HepG2 (cell line): ENCODE results near the gene CNMD.

Experiments
- CENPT ChIP-seq: sonication (generic); formaldehyde crosslinking; IDR thresholded peaks from 2 replicates; pipeline ENCODE4 v1.8.0; 2022; ENCODE audit warnings: low read depth, mild to moderate bottlenecking, moderate library complexity, missing genetic modification reagents
- EZH2 ChIP-seq: conservative IDR thresholded peaks from 2 replicates; pipeline ENCODE4 v1.6.1; 2012; ENCODE audit warnings: mild to moderate bottlenecking, low read depth, low read length, moderate library complexity
- HNRNPLL ChIP-seq: fragments of 200-400 bp; formaldehyde crosslinking; IDR thresholded peaks from 2 replicates; pipeline ENCODE4 v1.6.1; 2017; ENCODE audit warnings: mild to moderate bottlenecking, low read depth, low read length; ENCODE audit not compliant: poor library complexity, severe bottlenecking
- JUN ChIP-seq: sonication (generic); formaldehyde crosslinking; IDR thresholded peaks from 2 replicates; pipeline ENCODE4 v1.4.0; 2020; ENCODE audit warnings: mild to moderate bottlenecking, missing genetic modification reagents
- MYNN ChIP-seq: sonication (generic); formaldehyde crosslinking; IDR thresholded peaks from 2 replicates; pipeline ENCODE4 v1.4.0; 2020; ENCODE audit warnings: mild to moderate bottlenecking, low read depth, missing genetic modification reagents
- NBN ChIP-seq: fragments of 450-650 bp; conservative IDR thresholded peaks from 2 replicates; pipeline ENCODE4 v1.6.1; 2017
- NFKB2 ChIP-seq: sonication (generic); formaldehyde crosslinking; IDR thresholded peaks from 2 replicates; pipeline ENCODE4 v1.4.0; 2020; ENCODE audit warnings: missing genetic modification reagents, borderline replicate concordance
- ONECUT2 ChIP-seq: sonication (generic); formaldehyde crosslinking; IDR thresholded peaks from 2 replicates; pipeline ENCODE4 v1.4.0; 2020; ENCODE audit warnings: missing genetic modification reagents
- PCBP1 ChIP-seq: fragments of 200-400 bp; formaldehyde crosslinking; IDR thresholded peaks from 2 replicates; pipeline ENCODE4 v1.6.1; 2017; ENCODE audit warnings: mild to moderate bottlenecking, low read depth, low read length, borderline replicate concordance
- ZNF224 ChIP-seq: sonication (generic); formaldehyde crosslinking; IDR thresholded peaks from 2 replicates; pipeline ENCODE4 v1.5.0; 2020; ENCODE audit warnings: mild to moderate bottlenecking, missing genetic modification reagents
- ZNF878 ChIP-seq: sonication (generic); formaldehyde crosslinking; IDR thresholded peaks from 2 replicates; pipeline ENCODE4 v1.8.1; 2023; ENCODE audit warnings: mild to moderate bottlenecking, missing genetic modification reagents, moderate library complexity
- TF ChIP-seq, protein P1 (sequence below): sonication (generic); formaldehyde crosslinking; IDR thresholded peaks from 2 replicates; pipeline ENCODE4 v1.5.0; 2020; ENCODE audit warnings: mild to moderate bottlenecking, missing genetic modification reagents, moderate library complexity
- TF ChIP-seq, protein P2 (sequence below): sonication (generic); formaldehyde crosslinking; IDR thresholded peaks from 2 replicates; pipeline ENCODE4 v1.5.0; 2020; ENCODE audit warnings: missing genetic modification reagents

DNA sequence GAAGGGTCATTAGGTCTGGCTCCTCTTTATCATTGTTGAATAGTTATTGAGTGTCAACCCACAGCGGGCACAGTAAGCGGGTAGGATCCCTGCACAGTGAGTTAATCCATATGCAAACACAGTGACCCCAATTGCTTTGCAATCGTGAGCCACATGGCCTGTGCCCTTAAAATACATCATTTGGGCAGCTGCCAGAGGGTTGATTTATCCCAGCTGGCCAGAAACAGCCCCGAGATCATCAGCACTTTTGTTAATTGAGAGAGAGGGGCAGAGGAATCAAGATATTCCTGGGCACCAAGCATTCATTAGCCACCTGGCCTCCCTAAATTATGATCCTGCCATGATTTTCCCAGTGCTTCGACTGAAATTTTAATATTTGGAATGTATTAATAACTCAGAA, 9.8 kb upstream of the CNMD start:
- TF ChIP-seq, protein P1, sequence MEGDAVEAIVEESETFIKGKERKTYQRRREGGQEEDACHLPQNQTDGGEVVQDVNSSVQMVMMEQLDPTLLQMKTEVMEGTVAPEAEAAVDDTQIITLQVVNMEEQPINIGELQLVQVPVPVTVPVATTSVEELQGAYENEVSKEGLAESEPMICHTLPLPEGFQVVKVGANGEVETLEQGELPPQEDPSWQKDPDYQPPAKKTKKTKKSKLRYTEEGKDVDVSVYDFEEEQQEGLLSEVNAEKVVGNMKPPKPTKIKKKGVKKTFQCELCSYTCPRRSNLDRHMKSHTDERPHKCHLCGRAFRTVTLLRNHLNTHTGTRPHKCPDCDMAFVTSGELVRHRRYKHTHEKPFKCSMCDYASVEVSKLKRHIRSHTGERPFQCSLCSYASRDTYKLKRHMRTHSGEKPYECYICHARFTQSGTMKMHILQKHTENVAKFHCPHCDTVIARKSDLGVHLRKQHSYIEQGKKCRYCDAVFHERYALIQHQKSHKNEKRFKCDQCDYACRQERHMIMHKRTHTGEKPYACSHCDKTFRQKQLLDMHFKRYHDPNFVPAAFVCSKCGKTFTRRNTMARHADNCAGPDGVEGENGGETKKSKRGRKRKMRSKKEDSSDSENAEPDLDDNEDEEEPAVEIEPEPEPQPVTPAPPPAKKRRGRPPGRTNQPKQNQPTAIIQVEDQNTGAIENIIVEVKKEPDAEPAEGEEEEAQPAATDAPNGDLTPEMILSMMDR (CRISPR knock-in tag): no peak
- TF ChIP-seq PCBP1 (no peak), ZNF224 (CRISPR knock-in tag) (no peak), CENPT (no peak), NFKB2 (CRISPR knock-in tag) (no peak), EZH2 (no peak), JUN (CRISPR knock-in tag) (no peak), MYNN (CRISPR knock-in tag) (no peak), HNRNPLL (no peak), ONECUT2 (CRISPR knock-in tag) (no peak), NBN (no peak), ZNF878 (no peak)
- TF ChIP-seq, protein P2, sequence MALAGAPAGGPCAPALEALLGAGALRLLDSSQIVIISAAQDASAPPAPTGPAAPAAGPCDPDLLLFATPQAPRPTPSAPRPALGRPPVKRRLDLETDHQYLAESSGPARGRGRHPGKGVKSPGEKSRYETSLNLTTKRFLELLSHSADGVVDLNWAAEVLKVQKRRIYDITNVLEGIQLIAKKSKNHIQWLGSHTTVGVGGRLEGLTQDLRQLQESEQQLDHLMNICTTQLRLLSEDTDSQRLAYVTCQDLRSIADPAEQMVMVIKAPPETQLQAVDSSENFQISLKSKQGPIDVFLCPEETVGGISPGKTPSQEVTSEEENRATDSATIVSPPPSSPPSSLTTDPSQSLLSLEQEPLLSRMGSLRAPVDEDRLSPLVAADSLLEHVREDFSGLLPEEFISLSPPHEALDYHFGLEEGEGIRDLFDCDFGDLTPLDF (CRISPR knock-in tag): no peak
